ENCODE data around the gene ABCG2.

- TF ChIP-seq POLR2AphosphoS5 (IDR thresholded peaks at IDR 0.05) (no peak), EP300 (IDR thresholded peaks at IDR 0.05) (no peak), POLR2A (IDR thresholded peaks at IDR 0.05) (no peak)
- TF ChIP-seq, protein P1, sequence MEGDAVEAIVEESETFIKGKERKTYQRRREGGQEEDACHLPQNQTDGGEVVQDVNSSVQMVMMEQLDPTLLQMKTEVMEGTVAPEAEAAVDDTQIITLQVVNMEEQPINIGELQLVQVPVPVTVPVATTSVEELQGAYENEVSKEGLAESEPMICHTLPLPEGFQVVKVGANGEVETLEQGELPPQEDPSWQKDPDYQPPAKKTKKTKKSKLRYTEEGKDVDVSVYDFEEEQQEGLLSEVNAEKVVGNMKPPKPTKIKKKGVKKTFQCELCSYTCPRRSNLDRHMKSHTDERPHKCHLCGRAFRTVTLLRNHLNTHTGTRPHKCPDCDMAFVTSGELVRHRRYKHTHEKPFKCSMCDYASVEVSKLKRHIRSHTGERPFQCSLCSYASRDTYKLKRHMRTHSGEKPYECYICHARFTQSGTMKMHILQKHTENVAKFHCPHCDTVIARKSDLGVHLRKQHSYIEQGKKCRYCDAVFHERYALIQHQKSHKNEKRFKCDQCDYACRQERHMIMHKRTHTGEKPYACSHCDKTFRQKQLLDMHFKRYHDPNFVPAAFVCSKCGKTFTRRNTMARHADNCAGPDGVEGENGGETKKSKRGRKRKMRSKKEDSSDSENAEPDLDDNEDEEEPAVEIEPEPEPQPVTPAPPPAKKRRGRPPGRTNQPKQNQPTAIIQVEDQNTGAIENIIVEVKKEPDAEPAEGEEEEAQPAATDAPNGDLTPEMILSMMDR (IDR thresholded peaks at IDR 0.05), result no peak
These were observed 27.5 kb upstream of the ABCG2 start for GRCh38 chr4:88185906-88186305.
